CD4-positive, alpha-beta T cell (primary cell): ENCODE results near the gene SHISA5. TPM values are rescaled to one million over a fixed set of nuclear protein-coding genes. Genes with fewer than 3 reads are reported as not detected.

Source experiments
- ATAC-seq: fragments of 200-7000 bp; cut with Tn5 transposase; one replicate; pipeline ENCODE4 v1.10.0; 2022; ENCODE audit warnings: mild to moderate bottlenecking; ENCODE audit not compliant: poor library complexity
- CTCF ChIA-PET: fragments of 350-600 bp; sonication (Branson Sonifier 250); formaldehyde crosslinking; loops from one replicate; lab custom pipeline; 2021; ENCODE audit warnings: antibody characterized with exemption, inconsistent platforms; lab: Charles Lee
- POLR2A ChIA-PET: fragments of 350-600 bp; sonication (Branson Sonifier 250); formaldehyde crosslinking; loops from one replicate; lab custom pipeline; 2021; ENCODE audit warnings: antibody characterized with exemption, inconsistent platforms; lab: Charles Lee
- DNase-seq, 14 experiments: peaks; one replicate each; pipeline ENCODE4 v3.0.0-alpha.2; 2013 to 2020; ENCODE audit warnings: mixed read lengths in 2 of 14
- H3K27ac ChIP-seq, 2 donors: one replicate each; pipeline versions ENCODE4 v1.5.1 to v1.7.0; 2013; ENCODE audit warnings: low read length in 2 of 2, low read depth in 1 of 2, mild to moderate bottlenecking in 1 of 2
- H3K27me3 ChIP-seq, 2 experiments: 1 replicate in 1 of 2; 2 replicates in 1 of 2; pipeline versions ENCODE4 v1.6.1 to v1.7.0; 2013; ENCODE audit warnings: low read length in 2 of 2, control low read depth in 1 of 2, mild to moderate bottlenecking in 1 of 2, moderate library complexity in 1 of 2; ENCODE audit not compliant: insufficient read depth in 2 of 2, control insufficient read depth in 1 of 2
- H3K36me3 ChIP-seq: one replicate; pipeline ENCODE4 v1.6.1; 2013; ENCODE audit warnings: low read length, control low read depth; ENCODE audit not compliant: insufficient read depth
- H3K4me1 ChIP-seq: one replicate; pipeline ENCODE4 v1.6.1; 2013; ENCODE audit warnings: low read length, control low read depth; ENCODE audit not compliant: insufficient read depth
- H3K4me3 ChIP-seq: one replicate; pipeline ENCODE4 v1.5.1; 2013; ENCODE audit warnings: mild to moderate bottlenecking, low read length, moderate library complexity
- H3K9me3 ChIP-seq, 2 experiments: 1 replicate in 1 of 2; 2 replicates in 1 of 2; pipeline versions ENCODE4 v1.6.1 to v1.7.0; 2013; ENCODE audit warnings: low read length in 2 of 2, mild to moderate bottlenecking in 2 of 2, control low read depth in 1 of 2, moderate library complexity in 1 of 2; ENCODE audit not compliant: control insufficient read depth in 1 of 2, insufficient read depth in 1 of 2
- H3K27ac Mint-ChIP-seq: one replicate; pipeline ENCODE4 v1.8.0; 2020; ENCODE audit warnings: mixed read lengths
- H3K27me3 Mint-ChIP-seq: one replicate; pipeline ENCODE4 v1.8.0; 2021; ENCODE audit warnings: mixed read lengths
- H3K36me3 Mint-ChIP-seq: one replicate; pipeline ENCODE4 v1.8.0; 2021; ENCODE audit warnings: low read depth, mixed read lengths
- H3K4me1 Mint-ChIP-seq: one replicate; pipeline ENCODE4 v1.8.0; 2021; ENCODE audit warnings: low read depth, mixed read lengths
- H3K4me3 Mint-ChIP-seq: one replicate; pipeline ENCODE4 v1.8.0; 2020; ENCODE audit warnings: mild to moderate bottlenecking, mixed read lengths
- H3K9me3 Mint-ChIP-seq: one replicate; pipeline ENCODE4 v1.8.0; 2020; ENCODE audit warnings: mixed read lengths
- CTCF ChIP-seq: fragments of 200-600 bp; IDR thresholded peaks from one replicate; pipeline ENCODE4 v1.8.0; 2022; ENCODE audit warnings: antibody characterized with exemption, mild to moderate bottlenecking
- intact Hi-C, 2 experiments: fragments of 100-400 bp; cut with DNase I in 1 of 2; cut with micrococcal nuclease in 1 of 2; formaldehyde crosslinking; loops; one replicate each; pipeline versions ENCODE4 v1.15.1 to v1.9.0; 2023 to 2025; cut with DNase I, micrococcal nuclease
- total RNA-seq, 174 experiments: library from RNA in 2 of 174; stranded (reverse) in 2 of 174; gene quantifications; one replicate each; pipeline ENCODE4 v1.2.3 and lab custom pipeline; 2021 to 2026

Gene SHISA5
- total RNA-seq, 2 experiments from 2014 or later = 102 to 109 TPM

GRCh38 chr3:48503401-48504050 lies 448 bp downstream of the SHISA5 start:
- no peak for TF ChIP-seq CTCF
- H3K27me3 Mint-ChIP-seq = no peaks in the 10 kb centered on the region
- POLR2A ChIA-PET = interaction anchor here (0.8 to 3.1 kb wide), 8 partner anchors 12 to 67 kb away, joined by 3 to 21 read pairs (median 8); partner anchors contain the start of genes CCDC51 and TMA7

GRCh38 chr3:48502728-48503168 lies 1.2 kb downstream of the SHISA5 start:
- no peak for DNase-seq
- Histone ChIP-seq H3K9me3 (peaks cover 0 to 6% of the 10 kb centered on the region in 2 experiments), H3K27me3 (no peaks in the 10 kb centered on the region), H3K36me3 (peaks cover 2% of the 10 kb centered on the region), H3K4me1 (peaks cover 64% of the 10 kb centered on the region), H3K27ac (peak overlapping the region in 1 of 2 donors; percentile 40), H3K4me3 (peak overlapping the region; percentile 82)
- Mint-ChIP-seq H3K4me3 (peak overlapping the region; percentile 81), H3K4me1 (peaks cover 64% of the 10 kb centered on the region), H3K27ac (peak overlapping the region; percentile 78), H3K27me3 (no peaks in the 10 kb centered on the region), H3K9me3 (no peaks in the 10 kb centered on the region), H3K36me3 (peaks cover 27% of the 10 kb centered on the region)
- intact Hi-C loops = loop anchor here in 1 of 2 experiments (5.0 kb wide), 1 partner anchor 230 kb away; no protein-coding TSS in a partner anchor
- TF ChIP-seq CTCF = no peak
- CTCF ChIA-PET = no interaction called here
- ATAC-seq = no peak
- POLR2A ChIA-PET = interaction anchor here (1.1 to 3.1 kb wide), 3 partner anchors 24 to 36 kb away, joined by 3 to 15 read pairs (median 10); a partner anchor contains a TSS

More at GRCh38 chr3:48503401-48504050, 448 bp downstream of the SHISA5 start:
- DNase-seq (peak in 1 of 14 experiments; percentile 35), ATAC-seq (no peak)
- Histone ChIP-seq H3K36me3 (peaks cover 2% of the 10 kb centered on the region), H3K27ac (peak overlapping the region; percentile 21 to 40), H3K4me1 (peaks cover 69% of the 10 kb centered on the region), H3K4me3 (peak overlapping the region; percentile 82), H3K27me3 (no peaks in the 10 kb centered on the region), H3K9me3 (peaks cover 0 to 4% of the 10 kb centered on the region in 2 experiments)
- intact Hi-C loops = loop anchor here in 1 of 2 experiments (5.0 kb wide), 1 partner anchor 231 kb away; no protein-coding TSS in a partner anchor
- Mint-ChIP-seq H3K4me3 (peak overlapping the region; percentile 81), H3K27ac (peak overlapping the region; percentile 78), H3K36me3 (peaks cover 19% of the 10 kb centered on the region), H3K9me3 (no peaks in the 10 kb centered on the region), H3K4me1 (peaks cover 66% of the 10 kb centered on the region)
- CTCF ChIA-PET = interaction anchor here (1.0 kb wide), 1 partner anchor 68 kb away, joined by 4 read pairs; no protein-coding TSS in a partner anchor

GRCh38 chr3:48502121-48502520 lies 1.9 kb downstream of the SHISA5 start:
- H3K9me3 ChIP-seq = peaks cover 0 to 6% of the 10 kb centered on the region in 2 experiments
- ATAC-seq (no peak), DNase-seq (no peak)
- Mint-ChIP-seq H3K4me1 (peaks cover 57% of the 10 kb centered on the region), H3K4me3 (peak overlapping the region; percentile 81), H3K36me3 (peaks cover 31% of the 10 kb centered on the region), H3K27ac (peak overlapping the region; percentile 78), H3K27me3 (no peaks in the 10 kb centered on the region), H3K9me3 (no peaks in the 10 kb centered on the region)
- H3K27me3 ChIP-seq = no peaks in the 10 kb centered on the region
- no peak for TF ChIP-seq CTCF
- intact Hi-C loops = loop anchor here in 1 of 2 experiments (5.0 kb wide), 1 partner anchor 230 kb away; no protein-coding TSS in a partner anchor
- H3K4me1 ChIP-seq = peaks cover 57% of the 10 kb centered on the region
- no peak overlapping the region for H3K27ac ChIP-seq
- ChIA-PET POLR2A (no interaction called here), CTCF (interaction anchor here (0.6 kb wide), 1 partner anchor 78 kb away, joined by 3 read pairs; no protein-coding TSS in a partner anchor)
- H3K36me3 ChIP-seq = peaks cover 2% of the 10 kb centered on the region
- no peak overlapping the region for H3K4me3 ChIP-seq
